ENCODE results near the gene FAM237A.

Gene FAM237A

DNA sequence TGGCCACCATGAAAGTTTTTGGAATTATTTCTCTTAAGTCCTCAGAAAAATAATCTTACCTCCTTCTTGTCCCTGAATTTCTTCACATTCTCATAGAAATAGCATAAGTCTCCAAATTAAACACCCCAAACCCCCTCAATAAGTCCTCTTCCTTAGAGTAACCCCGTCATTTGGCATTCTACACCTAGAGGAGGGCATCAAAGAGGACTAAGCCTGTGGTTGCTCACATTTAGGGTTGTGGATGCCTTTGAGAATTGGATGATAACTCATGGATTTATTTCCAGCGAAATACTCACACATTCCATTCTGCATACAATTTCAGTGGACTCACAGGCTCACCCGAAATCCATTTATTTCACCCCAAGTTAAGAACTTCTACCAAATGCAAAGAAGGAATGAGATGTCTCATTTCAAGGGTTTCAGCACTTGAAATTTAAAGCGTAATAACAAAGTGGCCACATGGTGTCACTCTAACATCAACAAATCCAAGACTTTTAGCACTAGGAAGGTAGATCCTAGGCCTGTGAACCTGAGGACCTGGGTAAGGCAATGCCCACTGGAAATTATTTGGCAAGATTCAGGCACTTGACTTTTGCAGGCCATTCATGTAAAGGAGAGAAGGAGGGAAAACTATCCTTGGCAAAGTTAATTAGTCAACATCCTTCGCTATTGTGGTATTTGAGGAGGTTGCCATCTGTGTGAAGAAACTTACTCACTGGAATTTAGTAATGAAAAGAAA is 51.3 kb downstream of the FAM237A start:
- H3K4me1 ChIP-seq (ENCODE audit: control insufficient read depth, insufficient read depth, low read length) = no peaks in the 10 kb centered on the region

GRCh38 chr2:206696910-206697309 is 54.6 kb downstream of the FAM237A start:
- Histone ChIP-seq H3K4me3 (ENCODE audit: low read length) (no peak overlapping the region), H3K27me3 (ENCODE audit: control insufficient read depth, insufficient read depth, low read length) (no peaks in the 10 kb centered on the region), H3K27ac (ENCODE audit: low read depth, low read length) (no peak overlapping the region), H3K36me3 (ENCODE audit: control insufficient read depth, insufficient read depth, low read length) (no peaks in the 10 kb centered on the region), H3K4me1 (ENCODE audit: control insufficient read depth, insufficient read depth, low read length) (no peaks in the 10 kb centered on the region), H3K9ac (ENCODE audit: low read length) (no peak overlapping the region)

More for the DNA sequence above, 51.3 kb downstream of the FAM237A start:
- no peaks in the 10 kb centered on the region for H3K36me3 ChIP-seq (ENCODE audit: control insufficient read depth, insufficient read depth, low read length)
- no peak overlapping the region for H3K9ac ChIP-seq (ENCODE audit: low read length)
- H3K27ac ChIP-seq (ENCODE audit: low read depth, low read length) = no peak overlapping the region
- H3K4me3 ChIP-seq (ENCODE audit: low read length) = no peak overlapping the region
- no peaks in the 10 kb centered on the region for H3K27me3 ChIP-seq (ENCODE audit: control insufficient read depth, insufficient read depth, low read length)

- H3K4me1 ChIP-seq (ENCODE audit: control insufficient read depth, insufficient read depth, low read length) = no peaks in the 10 kb centered on the region
- H3K27ac ChIP-seq (ENCODE audit: low read depth, low read length) = no peak overlapping the region
These were observed 56.5 kb downstream of the FAM237A start for GRCh38 chr2:206698811-206699210.

More at GRCh38 chr2:206698811-206699210, 56.5 kb downstream of the FAM237A start:
- no peak overlapping the region for H3K4me3 ChIP-seq (ENCODE audit: low read length)
- no peak overlapping the region for H3K9ac ChIP-seq (ENCODE audit: low read length)
- no peaks in the 10 kb centered on the region for H3K36me3 ChIP-seq (ENCODE audit: control insufficient read depth, insufficient read depth, low read length)
- no peaks in the 10 kb centered on the region for H3K27me3 ChIP-seq (ENCODE audit: control insufficient read depth, insufficient read depth, low read length)
